Parathyroid adenoma (tissue), 2 donors: ENCODE data around the gene SUPT20HL1.

Experiments used
- H2AFZ ChIP-seq: fragments of 300-600 bp; sonication (generic); one replicate; pipeline ENCODE4 v1.7.0; 2017; ENCODE audit warnings: antibody characterized with exemption, mild to moderate bottlenecking
- H3K27ac ChIP-seq: fragments of 300-600 bp; sonication (generic); one replicate; pipeline ENCODE4 v1.7.0; 2017
- H3K27me3 ChIP-seq: fragments of 300-600 bp; sonication (generic); one replicate; pipeline ENCODE4 v1.7.0; 2017; ENCODE audit warnings: low read length; ENCODE audit not compliant: control insufficient read depth, insufficient read depth
- H3K36me3 ChIP-seq: fragments of 300-600 bp; sonication (generic); one replicate; pipeline ENCODE4 v1.7.0; 2017; ENCODE audit warnings: low read length; ENCODE audit not compliant: control insufficient read depth, insufficient read depth
- H3K4me1 ChIP-seq: fragments of 300-600 bp; sonication (generic); one replicate; pipeline ENCODE4 v1.7.0; 2017; ENCODE audit warnings: control low read depth
- H3K4me2 ChIP-seq: fragments of 300-600 bp; sonication (generic); one replicate; pipeline ENCODE4 v1.7.0; 2017; ENCODE audit warnings: low read length
- H3K4me3 ChIP-seq: fragments of 300-600 bp; sonication (generic); one replicate; pipeline ENCODE4 v1.7.0; 2017; ENCODE audit warnings: low read depth, low read length
- H3K79me2 ChIP-seq: fragments of 300-600 bp; sonication (generic); one replicate; pipeline ENCODE4 v1.7.0; 2017; ENCODE audit warnings: control low read depth
- H3K9ac ChIP-seq: fragments of 300-600 bp; sonication (generic); one replicate; pipeline ENCODE4 v1.7.0; 2017; ENCODE audit warnings: mild to moderate bottlenecking
- H3K9me3 ChIP-seq: fragments of 300-600 bp; sonication (generic); one replicate; pipeline ENCODE4 v1.7.0; 2017; ENCODE audit warnings: low read length; ENCODE audit not compliant: control insufficient read depth
- TF ChIP-seq, protein P1 (sequence below): fragments of 300-600 bp; sonication (generic); IDR thresholded peaks from one replicate; pipeline ENCODE4 v1.7.0; 2017; ENCODE audit warnings: antibody characterized with exemption, mild to moderate bottlenecking
- donor health status: primary hyperparathyroidism.

The SUPT20HL1 gene

DNA sequence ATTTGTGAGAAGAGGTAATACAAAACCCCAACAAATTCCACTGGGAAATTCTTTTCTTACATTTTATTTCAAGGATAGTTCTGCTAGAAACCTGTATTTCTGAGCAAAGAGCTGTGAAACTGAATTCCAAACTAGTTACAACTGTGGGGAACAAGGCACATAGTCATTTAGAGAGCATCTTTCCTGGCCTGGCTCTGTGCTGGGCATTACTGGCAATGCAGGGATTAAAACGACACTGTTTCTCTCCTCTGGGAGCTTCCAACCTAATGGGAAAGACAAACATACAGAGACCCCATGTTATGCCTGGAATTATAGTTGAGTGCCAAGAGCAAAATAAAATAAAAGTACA lies 36.5 kb downstream of the SUPT20HL1 start:
- no peaks in the 10 kb centered on the region for H3K9me3 ChIP-seq
- H3K4me1 ChIP-seq: no peaks in the 10 kb centered on the region
- H3K27me3 ChIP-seq: no peaks in the 10 kb centered on the region
- no peak overlapping the region for H3K4me3 ChIP-seq
- no peaks in the 10 kb centered on the region for H3K36me3 ChIP-seq
- no peak overlapping the region for H3K4me2 ChIP-seq
- no peak overlapping the region for H2AFZ ChIP-seq
- no peak overlapping the region for H3K27ac ChIP-seq
- TF ChIP-seq, protein P1, sequence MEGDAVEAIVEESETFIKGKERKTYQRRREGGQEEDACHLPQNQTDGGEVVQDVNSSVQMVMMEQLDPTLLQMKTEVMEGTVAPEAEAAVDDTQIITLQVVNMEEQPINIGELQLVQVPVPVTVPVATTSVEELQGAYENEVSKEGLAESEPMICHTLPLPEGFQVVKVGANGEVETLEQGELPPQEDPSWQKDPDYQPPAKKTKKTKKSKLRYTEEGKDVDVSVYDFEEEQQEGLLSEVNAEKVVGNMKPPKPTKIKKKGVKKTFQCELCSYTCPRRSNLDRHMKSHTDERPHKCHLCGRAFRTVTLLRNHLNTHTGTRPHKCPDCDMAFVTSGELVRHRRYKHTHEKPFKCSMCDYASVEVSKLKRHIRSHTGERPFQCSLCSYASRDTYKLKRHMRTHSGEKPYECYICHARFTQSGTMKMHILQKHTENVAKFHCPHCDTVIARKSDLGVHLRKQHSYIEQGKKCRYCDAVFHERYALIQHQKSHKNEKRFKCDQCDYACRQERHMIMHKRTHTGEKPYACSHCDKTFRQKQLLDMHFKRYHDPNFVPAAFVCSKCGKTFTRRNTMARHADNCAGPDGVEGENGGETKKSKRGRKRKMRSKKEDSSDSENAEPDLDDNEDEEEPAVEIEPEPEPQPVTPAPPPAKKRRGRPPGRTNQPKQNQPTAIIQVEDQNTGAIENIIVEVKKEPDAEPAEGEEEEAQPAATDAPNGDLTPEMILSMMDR: no peak
- no peaks in the 10 kb centered on the region for H3K79me2 ChIP-seq
- H3K9ac ChIP-seq: no peak overlapping the region

DNA sequence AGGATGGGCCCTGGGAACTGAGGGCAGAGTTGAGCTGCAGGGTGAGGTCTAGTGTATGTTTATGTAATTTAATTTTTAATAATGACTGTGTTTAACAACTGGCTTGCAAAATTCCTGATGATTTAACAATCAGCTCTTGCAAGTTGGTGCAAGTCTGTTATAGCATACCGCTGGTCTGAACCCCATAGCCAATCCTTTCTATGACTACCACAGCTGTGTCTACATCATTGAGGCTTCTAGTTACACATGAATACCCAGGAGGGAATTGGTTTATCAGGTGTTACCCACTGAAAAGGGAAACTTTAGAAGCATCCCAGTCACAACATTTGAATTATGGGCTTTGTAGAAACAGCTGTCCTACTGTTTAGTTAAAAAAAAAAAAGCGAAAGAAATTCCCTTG lies 38.3 kb downstream of the SUPT20HL1 start:
- Histone ChIP-seq H3K36me3 (no peaks in the 10 kb centered on the region), H3K4me3 (no peak overlapping the region), H2AFZ (no peak overlapping the region), H3K79me2 (no peaks in the 10 kb centered on the region), H3K4me1 (no peaks in the 10 kb centered on the region), H3K27ac (no peak overlapping the region), H3K27me3 (no peaks in the 10 kb centered on the region), H3K9ac (no peak overlapping the region), H3K9me3 (no peaks in the 10 kb centered on the region), H3K4me2 (no peak overlapping the region)
- TF ChIP-seq, protein P1: no peak

DNA sequence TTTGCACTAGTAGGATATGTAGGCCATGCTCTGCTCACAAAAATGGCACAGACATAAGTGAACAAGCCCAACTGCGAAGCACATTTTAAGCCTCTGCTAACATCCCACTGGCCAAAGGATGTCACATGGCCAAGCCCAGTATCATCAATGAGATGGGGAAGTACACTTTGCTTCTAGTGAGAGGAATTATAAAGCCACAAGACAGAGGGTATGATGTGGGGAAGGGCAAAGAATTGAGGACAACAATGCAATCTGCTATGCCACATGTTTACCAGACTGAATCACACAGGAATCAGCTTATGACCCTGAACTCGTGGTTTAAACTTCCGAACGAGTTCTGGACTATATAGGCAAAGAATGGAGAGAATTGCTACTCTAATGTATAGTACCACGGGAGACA lies 39.1 kb downstream of the SUPT20HL1 start:
- H3K27ac ChIP-seq: no peak overlapping the region
- no peak overlapping the region for H3K4me3 ChIP-seq
- H3K79me2 ChIP-seq: no peaks in the 10 kb centered on the region
- H3K27me3 ChIP-seq: no peaks in the 10 kb centered on the region
- H3K36me3 ChIP-seq: no peaks in the 10 kb centered on the region
- no peaks in the 10 kb centered on the region for H3K4me1 ChIP-seq
- no peak overlapping the region for H3K4me2 ChIP-seq
- TF ChIP-seq, protein P1: no peak
- H2AFZ ChIP-seq: no peak overlapping the region
- no peak overlapping the region for H3K9ac ChIP-seq
- no peaks in the 10 kb centered on the region for H3K9me3 ChIP-seq

DNA sequence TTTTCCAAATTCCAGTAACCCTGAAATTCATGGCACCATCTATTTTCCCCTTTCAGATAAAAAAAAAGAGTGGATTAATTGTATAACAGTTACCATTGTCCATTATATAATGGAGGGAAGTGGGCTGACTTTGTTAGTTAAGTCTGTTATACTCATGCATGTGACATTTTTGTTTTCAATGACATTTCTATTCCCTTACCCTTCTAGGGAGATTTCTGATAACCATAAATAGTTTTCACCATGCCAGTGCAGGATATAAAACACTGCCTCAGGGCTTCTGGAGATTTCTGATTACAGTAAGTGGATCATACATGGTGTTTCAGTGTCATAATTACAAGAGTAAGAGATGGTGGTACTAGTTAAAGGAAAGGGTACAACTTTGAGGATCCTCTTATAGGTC lies 45.5 kb downstream of the SUPT20HL1 start:
- TF ChIP-seq, protein P1: no peak
- no peaks in the 10 kb centered on the region for H3K36me3 ChIP-seq
- H3K27ac ChIP-seq: no peak overlapping the region
- no peak overlapping the region for H3K9ac ChIP-seq
- no peak overlapping the region for H3K4me2 ChIP-seq
- H3K9me3 ChIP-seq: no peaks in the 10 kb centered on the region
- H3K79me2 ChIP-seq: no peaks in the 10 kb centered on the region
- H3K27me3 ChIP-seq: no peaks in the 10 kb centered on the region
- no peak overlapping the region for H3K4me3 ChIP-seq
- H3K4me1 ChIP-seq: no peaks in the 10 kb centered on the region
- H2AFZ ChIP-seq: no peak overlapping the region
